GM12878 (cell line): Measurements from ENCODE around the gene SHANK1. TPM values are rescaled to one million over a fixed set of nuclear protein-coding genes. Genes with fewer than 3 reads are reported as not detected.

Experiments
- ATAC-seq: fragments of 200-7000 bp; cut with Tn5 transposase; 3 replicates; pipeline ENCODE4 v1.9.1; 2020; ENCODE audit warnings: mild to moderate bottlenecking, moderate library complexity
- BruUV-seq: library from RNA; stranded (reverse); fragments of 400-500 nt; replicated peaks from 2 replicates; lab custom pipeline; 2021; lab: Mats Ljungman, UMichigan
- CTCF ChIA-PET: fragments of 300-600 bp; sonication (Branson Sonifier 250); formaldehyde crosslinking; extraction: SDS; loops from one replicate; lab custom pipeline; 2021; ENCODE audit warnings: inconsistent platforms; lab: Yijun Ruan, JAX
- POLR2A ChIA-PET: fragments of 350-600 bp; formaldehyde crosslinking; extraction: SDS; loops from one replicate; lab custom pipeline; 2021; ENCODE audit warnings: inconsistent platforms; lab: Charles Lee
- RAD21 ChIA-PET: fragments of 300-600 bp; sonication (Branson Sonifier 250); formaldehyde crosslinking; loops from one replicate; lab custom pipeline; 2023; ENCODE audit warnings: antibody characterized with exemption; ENCODE audit not compliant: unreplicated experiment; lab: Charles Lee
- SMC1A ChIA-PET: fragments of 300-600 bp; sonication (Branson Sonifier 250); formaldehyde crosslinking; loops from one replicate; lab custom pipeline; 2023; ENCODE audit not compliant: unreplicated experiment, uncharacterized antibody; lab: Charles Lee
- DNase-seq: peaks from one replicate; pipeline ENCODE4 v3.0.0-alpha.2; 2011; ENCODE audit warnings: low read depth, low spot score
- FAIRE-seq: peaks from 3 replicates; lab custom pipeline; 2011; peaks lifted over from hg19 to GRCh38; lab: Jason Lieb, UNC
- H2AFZ ChIP-seq: 2 replicates; pipeline ENCODE4 v1.6.0; 2011; ENCODE audit warnings: low read depth, low read length, control low read depth; ENCODE audit not compliant: control insufficient read depth
- H3K27ac ChIP-seq: 2 replicates; pipeline ENCODE4 v1.5.1; 2011; ENCODE audit warnings: control low read depth; ENCODE audit not compliant: control insufficient read depth, insufficient read depth
- H3K27me3 ChIP-seq, 2 experiments: replicated peaks in 1 of 2; 2 replicates each; pipeline versions ENCODE4 v1.6.0 to v1.6.1; 2011; ENCODE audit warnings: low read length in 1 of 2; ENCODE audit not compliant: control insufficient read depth in 2 of 2, insufficient read depth in 2 of 2
- H3K36me3 ChIP-seq, 2 experiments: 2 replicates each; pipeline ENCODE4 v1.5.1; 2011; ENCODE audit warnings: low read length in 1 of 2; ENCODE audit not compliant: control insufficient read depth in 2 of 2, insufficient read depth in 2 of 2
- H3K4me1 ChIP-seq: 2 replicates; pipeline ENCODE4 v1.6.1; 2011; ENCODE audit warnings: mild to moderate bottlenecking, low read length, moderate library complexity, mixed read lengths; ENCODE audit not compliant: control insufficient read depth, insufficient read depth
- H3K4me2 ChIP-seq: 2 replicates; pipeline ENCODE4 v1.6.0; 2011; ENCODE audit warnings: control low read depth; ENCODE audit not compliant: control insufficient read depth, insufficient read depth
- H3K4me3 ChIP-seq: fragments of 200-600 bp; sonication (generic); 2 replicates; pipeline ENCODE4 v1.5.1; 2016
- H3K79me2 ChIP-seq: 2 replicates; pipeline ENCODE4 v1.6.0; 2011; ENCODE audit warnings: low read length; ENCODE audit not compliant: control insufficient read depth, insufficient read depth
- H3K9ac ChIP-seq: 2 replicates; pipeline ENCODE4 v1.8.0; 2011; ENCODE audit warnings: low read length, control low read depth, mixed read lengths; ENCODE audit not compliant: control insufficient read depth, insufficient read depth
- H3K9me3 ChIP-seq: replicated peaks from 3 replicates; pipeline ENCODE4 v1.5.1; 2011; ENCODE audit warnings: mild to moderate bottlenecking, low read length; ENCODE audit not compliant: control insufficient read depth, insufficient read depth
- H4K20me1 ChIP-seq: 2 replicates; pipeline ENCODE4 v1.6.0; 2011; ENCODE audit not compliant: control insufficient read depth, insufficient read depth
- BHLHE40 ChIP-seq, 2 experiments: fragments of 450-650 bp in 1 of 2; IDR thresholded peaks; 2 replicates each; pipeline ENCODE4 v1.6.1; 2011 to 2017; ENCODE audit warnings: low read depth in 2 of 2, borderline replicate concordance in 1 of 2, improper control_type of control experiment in 1 of 2, low read length in 1 of 2, mild to moderate bottlenecking in 1 of 2
- NR2C2 ChIP-seq: IDR thresholded peaks from 2 replicates; pipeline ENCODE4 v1.6.1; 2011; ENCODE audit warnings: borderline replicate concordance, low read depth; ENCODE audit not compliant: control insufficient read depth, insufficient read length
- POLR2AphosphoS2 ChIP-seq: IDR thresholded peaks from 2 replicates; pipeline ENCODE4 v1.6.1; 2011; ENCODE audit warnings: low read depth, mild to moderate bottlenecking, low read length, improper control_type of control experiment, moderate library complexity
- RAD51 ChIP-seq: fragments of 450-650 bp; IDR thresholded peaks from 2 replicates; pipeline ENCODE4 v1.6.1; 2016; ENCODE audit warnings: moderate library complexity, mild to moderate bottlenecking, inconsistent platforms
- whole genome bisulfite sequencing: methylation state at CpG from one replicate; pipeline ENCODE4 v1.1.6; 2016; ENCODE audit warnings: low lambda C conversion rate; ENCODE audit not compliant: insufficient replicate concordance, insufficient coverage; ENCODE audit errors: missing lambda C conversion rate; 5-methylcytosine and 5-hydroxymethylcytosine counted together
- in situ Hi-C: fragments of 300-500 bp; cut with MboI; formaldehyde crosslinking; loops from 9 replicates; pipeline ENCODE4 v1.14.3; 2018; ENCODE audit warnings: mixed read lengths
- intact Hi-C: fragments of 100-400 bp; cut with micrococcal nuclease; formaldehyde crosslinking; loops from one replicate; pipeline ENCODE4 v1.14.2; 2022; ENCODE audit not compliant: unreplicated experiment
- polyA plus RNA-seq, 11 experiments: library from polyadenylated mRNA; depleted of rRNA in 4 of 11; unstranded in 6 of 11; stranded (reverse) in 5 of 11; fragments of >200 nt; fragmentation: Nextera tagmentation in 4 of 11; fragmentation: Illumina TruSeq in 1 of 11; extraction: Ambion mirVana in 4 of 11; extraction: Trizol in 1 of 11; gene quantifications; 1 replicate in 1 of 11; 2 replicates in 10 of 11; pipeline versions ENCODE4 v1.2.1 to v1.2.3, GENCODE V29; 2011 to 2016; ENCODE audit warnings: inconsistent platforms in 2 of 11, missing spikeins in 2 of 11, low read depth in 1 of 11
- total RNA-seq, 4 experiments: library from RNA; depleted of rRNA in 3 of 4; stranded (reverse); fragments of >200 nt in 3 of 4; fragmentation: Illumina TruSeq in 1 of 4; extraction: Trizol in 1 of 4; gene quantifications; 2 replicates each; pipeline versions ENCODE4 v1.2.1 to v1.2.3, GENCODE V29; 2013 to 2021
- TF ChIP-seq, protein P1 (sequence below): fragments of 450-650 bp; IDR thresholded peaks from 2 replicates; pipeline ENCODE4 v1.6.1; 2018; ENCODE audit warnings: mild to moderate bottlenecking, low read depth, moderate library complexity; ENCODE audit not compliant: partially characterized antibody
- TF ChIP-seq, protein P2 (sequence below): fragments of 450-650 bp; IDR thresholded peaks from 2 replicates; pipeline ENCODE4 v1.6.1; 2017; ENCODE audit warnings: borderline replicate concordance

The SHANK1 gene
- total and polyA plus RNA-seq, 10 of the 15 experiments (the other 5 are each of a cell fraction or from before 2014, with no cell fraction given): not detected

DNA sequence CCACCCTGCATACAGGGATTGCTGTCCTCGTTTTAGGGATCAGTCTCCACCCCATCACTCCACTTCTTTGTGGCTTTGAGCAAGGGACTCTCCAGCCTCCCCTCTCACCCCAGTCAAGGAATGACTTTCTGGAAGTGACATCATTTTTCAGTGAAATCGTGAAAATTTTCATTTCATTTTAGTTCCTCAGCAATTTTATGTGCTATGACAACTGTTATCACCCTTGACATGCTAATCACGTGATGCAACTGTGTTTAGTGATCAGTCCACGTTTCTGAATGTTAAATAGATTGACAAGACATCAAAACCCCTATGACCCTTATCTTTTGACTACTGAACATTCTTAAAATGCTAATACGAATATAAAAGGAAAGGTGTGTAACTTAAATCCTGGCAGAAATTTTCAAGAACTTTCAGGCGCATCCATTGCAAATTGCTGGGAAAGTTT, 62.4 kb downstream of the SHANK1 start:
- ATAC-seq: no peak
- H2AFZ ChIP-seq: no peak overlapping the region
- H3K4me1 ChIP-seq: no peaks in the 10 kb centered on the region
- no peak overlapping the region for H3K9ac ChIP-seq
- no peaks in the 10 kb centered on the region for H3K79me2 ChIP-seq
- intact Hi-C loops: no loop called here
- no peak for DNase-seq
- FAIRE-seq: no peak
- ChIA-PET RAD21 (no interaction called here), POLR2A (no interaction called here), CTCF (no interaction called here)
- no peaks in the 10 kb centered on the region for H4K20me1 ChIP-seq
- H3K9me3 ChIP-seq: no peaks in the 10 kb centered on the region; the same call in 2 of the 3 replicates
- in situ Hi-C loops: no loop called here
- H3K4me3 ChIP-seq: no peak overlapping the region
- TF ChIP-seq NR2C2 (no peak), POLR2AphosphoS2 (no peak), BHLHE40 (IDR thresholded peaks at IDR 0.05; ENCODE audit: borderline replicate concordance in 1 of 2, low read depth in 2 of 2, low read length in 1 of 2) (peak in 1 of 2 experiments; percentile 18; a peak in 1 of 4 replicates), RAD51 (peak; percentile 66)
- TF ChIP-seq, protein P1, sequence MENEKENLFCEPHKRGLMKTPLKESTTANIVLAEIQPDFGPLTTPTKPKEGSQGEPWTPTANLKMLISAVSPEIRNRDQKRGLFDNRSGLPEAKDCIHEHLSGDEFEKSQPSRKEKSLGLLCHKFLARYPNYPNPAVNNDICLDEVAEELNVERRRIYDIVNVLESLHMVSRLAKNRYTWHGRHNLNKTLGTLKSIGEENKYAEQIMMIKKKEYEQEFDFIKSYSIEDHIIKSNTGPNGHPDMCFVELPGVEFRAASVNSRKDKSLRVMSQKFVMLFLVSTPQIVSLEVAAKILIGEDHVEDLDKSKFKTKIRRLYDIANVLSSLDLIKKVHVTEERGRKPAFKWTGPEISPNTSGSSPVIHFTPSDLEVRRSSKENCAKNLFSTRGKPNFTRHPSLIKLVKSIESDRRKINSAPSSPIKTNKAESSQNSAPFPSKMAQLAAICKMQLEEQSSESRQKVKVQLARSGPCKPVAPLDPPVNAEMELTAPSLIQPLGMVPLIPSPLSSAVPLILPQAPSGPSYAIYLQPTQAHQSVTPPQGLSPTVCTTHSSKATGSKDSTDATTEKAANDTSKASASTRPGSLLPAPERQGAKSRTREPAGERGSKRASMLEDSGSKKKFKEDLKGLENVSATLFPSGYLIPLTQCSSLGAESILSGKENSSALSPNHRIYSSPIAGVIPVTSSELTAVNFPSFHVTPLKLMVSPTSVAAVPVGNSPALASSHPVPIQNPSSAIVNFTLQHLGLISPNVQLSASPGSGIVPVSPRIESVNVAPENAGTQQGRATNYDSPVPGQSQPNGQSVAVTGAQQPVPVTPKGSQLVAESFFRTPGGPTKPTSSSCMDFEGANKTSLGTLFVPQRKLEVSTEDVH: no peak
- TF ChIP-seq, protein P2, sequence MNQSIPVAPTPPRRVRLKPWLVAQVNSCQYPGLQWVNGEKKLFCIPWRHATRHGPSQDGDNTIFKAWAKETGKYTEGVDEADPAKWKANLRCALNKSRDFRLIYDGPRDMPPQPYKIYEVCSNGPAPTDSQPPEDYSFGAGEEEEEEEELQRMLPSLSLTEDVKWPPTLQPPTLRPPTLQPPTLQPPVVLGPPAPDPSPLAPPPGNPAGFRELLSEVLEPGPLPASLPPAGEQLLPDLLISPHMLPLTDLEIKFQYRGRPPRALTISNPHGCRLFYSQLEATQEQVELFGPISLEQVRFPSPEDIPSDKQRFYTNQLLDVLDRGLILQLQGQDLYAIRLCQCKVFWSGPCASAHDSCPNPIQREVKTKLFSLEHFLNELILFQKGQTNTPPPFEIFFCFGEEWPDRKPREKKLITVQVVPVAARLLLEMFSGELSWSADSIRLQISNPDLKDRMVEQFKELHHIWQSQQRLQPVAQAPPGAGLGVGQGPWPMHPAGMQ: no peak
- TF ChIP-seq, all 136 proteins: peak for 2
- H3K27me3 ChIP-seq: no peaks in the 10 kb centered on the region
- WGBS: 16% methylated on average over 6 of the region's 6 CpGs
- no peak overlapping the region for H3K4me2 ChIP-seq
- no peak overlapping the region for H3K27ac ChIP-seq
- no peaks in the 10 kb centered on the region for H3K36me3 ChIP-seq
- SMC1A ChIA-PET: no interaction called here
- no TSS peak for BruUV-seq
